CD14-positive monocyte (primary cell): Measurements from ENCODE around the gene SUN5. TPM values are rescaled to one million over a fixed set of nuclear protein-coding genes. Genes with fewer than 3 reads are reported as not detected.

Experiments used
- DNase-seq, 3 donors: peaks; one replicate each; pipeline ENCODE4 v3.0.0-alpha.2; 2011 to 2022
- H2AFZ ChIP-seq: 2 replicates; pipeline ENCODE4 v1.6.0; 2012; ENCODE audit warnings: mild to moderate bottlenecking, low read depth, low read length, inconsistent platforms; ENCODE audit not compliant: insufficient read depth, poor library complexity, severe bottlenecking
- H3K27ac ChIP-seq, 2 donors: 1 replicate in 1 of 2; 2 replicates in 1 of 2; pipeline ENCODE4 v1.5.1; 2012 to 2013; ENCODE audit warnings: low read length in 2 of 2, control low read depth in 1 of 2, inconsistent platforms in 1 of 2, low read depth in 1 of 2, mild to moderate bottlenecking in 1 of 2
- H3K27me3 ChIP-seq, 2 donors: one replicate each; pipeline versions ENCODE4 v1.6.0 to v1.6.1; 2011 to 2013; ENCODE audit warnings: low read length in 2 of 2; ENCODE audit not compliant: control insufficient read depth in 2 of 2, insufficient read depth in 2 of 2
- H3K36me3 ChIP-seq, 2 donors: replicated peaks in 1 of 2; 1 replicate in 1 of 2; 2 replicates in 1 of 2; pipeline versions ENCODE4 v1.5.1 to v1.6.1; 2012 to 2013; ENCODE audit warnings: low read length in 2 of 2, control low read depth in 1 of 2, inconsistent platforms in 1 of 2, mild to moderate bottlenecking in 1 of 2; ENCODE audit not compliant: insufficient read depth in 2 of 2, control insufficient read depth in 1 of 2
- H3K4me1 ChIP-seq, 2 donors: 1 replicate in 1 of 2; 2 replicates in 1 of 2; pipeline versions ENCODE4 v1.5.1 to v1.6.1; 2012 to 2013; ENCODE audit warnings: low read length in 2 of 2, control low read depth in 1 of 2, inconsistent platforms in 1 of 2, mild to moderate bottlenecking in 1 of 2, moderate library complexity in 1 of 2; ENCODE audit not compliant: insufficient read depth in 2 of 2, control insufficient read depth in 1 of 2
- H3K4me2 ChIP-seq: replicated peaks from 2 replicates; pipeline ENCODE3; 2012; ENCODE audit warnings: low read length, moderate library complexity, mild to moderate bottlenecking; ENCODE audit not compliant: poor library complexity, severe bottlenecking; ENCODE audit errors: extremely low read depth
- H3K4me3 ChIP-seq, 3 experiments: fragments of 200-600 bp in 1 of 3; sonication (generic) in 1 of 3; replicated peaks in 1 of 3; 1 replicate in 2 of 3; 2 replicates in 1 of 3; pipeline ENCODE4 v1.5.1; 2011 to 2013; ENCODE audit warnings: low read length in 3 of 3, mild to moderate bottlenecking in 3 of 3, control low read depth in 2 of 3, low read depth in 2 of 3, inconsistent platforms in 1 of 3, moderate library complexity in 1 of 3
- H3K79me2 ChIP-seq: 2 replicates; pipeline ENCODE4 v1.6.0; 2012; ENCODE audit warnings: mild to moderate bottlenecking, control low read depth, inconsistent platforms, low read length, moderate library complexity; ENCODE audit not compliant: insufficient read depth
- H3K9ac ChIP-seq: 2 replicates; pipeline ENCODE4 v1.6.0; 2017; ENCODE audit warnings: low read length, mild to moderate bottlenecking; ENCODE audit not compliant: insufficient read depth, poor library complexity, severe bottlenecking
- H3K9me3 ChIP-seq, 2 donors: replicated peaks in 1 of 2; 1 replicate in 1 of 2; 2 replicates in 1 of 2; pipeline versions ENCODE4 v1.5.1 to v1.6.1; 2012 to 2013; ENCODE audit warnings: low read length in 2 of 2, control low read depth in 1 of 2; ENCODE audit not compliant: control insufficient read depth in 1 of 2, insufficient read depth in 1 of 2
- H4K20me1 ChIP-seq: 2 replicates; pipeline ENCODE4 v1.6.0; 2012; ENCODE audit warnings: mild to moderate bottlenecking, low read length, control low read depth, moderate library complexity; ENCODE audit not compliant: insufficient read depth
- H3K27ac Mint-ChIP-seq, 7 donors: one replicate each; pipeline ENCODE4 v1.8.0; 2020; ENCODE audit warnings: mild to moderate bottlenecking in 7 of 7, mixed read lengths in 7 of 7, moderate library complexity in 6 of 7, inconsistent platforms in 2 of 7
- H3K27me3 Mint-ChIP-seq, 3 donors: one replicate each; pipeline ENCODE4 v1.8.0; 2021 to 2022; ENCODE audit warnings: low read depth in 3 of 3, mild to moderate bottlenecking in 3 of 3, mixed read lengths in 3 of 3, moderate library complexity in 3 of 3, inconsistent platforms in 1 of 3
- H3K36me3 Mint-ChIP-seq, 2 donors: one replicate each; pipeline ENCODE4 v1.8.0; 2020; ENCODE audit warnings: mixed read lengths in 2 of 2, inconsistent platforms in 1 of 2, mild to moderate bottlenecking in 1 of 2
- H3K4me1 Mint-ChIP-seq: one replicate; pipeline ENCODE4 v1.8.0; 2020; ENCODE audit warnings: mild to moderate bottlenecking, mixed read lengths
- H3K4me3 Mint-ChIP-seq, 2 donors: one replicate each; pipeline ENCODE4 v1.8.0; 2020; ENCODE audit warnings: mild to moderate bottlenecking in 2 of 2, mixed read lengths in 2 of 2, moderate library complexity in 1 of 2
- H3K9me3 Mint-ChIP-seq, 7 donors: one replicate each; pipeline ENCODE4 v1.8.0; 2020 to 2022; ENCODE audit warnings: mixed read lengths in 7 of 7, mild to moderate bottlenecking in 6 of 7, moderate library complexity in 6 of 7, inconsistent platforms in 2 of 7
- CTCF ChIP-seq: fragments of 200-600 bp; IDR thresholded peaks from one replicate; pipeline ENCODE4 v1.8.0; 2022; ENCODE audit warnings: antibody characterized with exemption, mild to moderate bottlenecking
- WGBS: methylation state at CpG from one replicate; pipeline ENCODE4 v1.1.5; 2013; ENCODE audit warnings: missing lambda C conversion rate; ENCODE audit not compliant: insufficient coverage; 5-methylcytosine and 5-hydroxymethylcytosine counted together
- intact Hi-C, 2 donors: fragments of 100-400 bp; cut with micrococcal nuclease; formaldehyde crosslinking; loops; one replicate each; pipeline versions ENCODE4 v1.15.0 to v1.15.1; 2023
- polyA plus RNA-seq, 3 donors: library from polyadenylated mRNA; depleted of rRNA in 1 of 3; unstranded in 2 of 3; stranded (reverse) in 1 of 3; fragments of 300-500 nt in 2 of 3; fragments of >200 nt in 1 of 3; fragmentation: Illumina TruSeq in 2 of 3; gene quantifications; 1 replicate in 2 of 3; 2 replicates in 1 of 3; pipeline ENCODE4 v1.2.3, GENCODE V29; 2012 to 2021

The SUN5 gene
- polyA plus RNA-seq, 3 donors, result not detected

- peaks cover 1 to 3% (median 3%) of the 10 kb centered on the region in 3 donors for H3K27me3 Mint-ChIP-seq
- peaks cover 0 to 2% (median 0%) of the 10 kb centered on the region in 7 donors for H3K9me3 Mint-ChIP-seq
- 61% methylated on average over 9 of the region's 15 CpGs for WGBS
- H3K36me3 Mint-ChIP-seq, result no peaks in the 10 kb centered on the region
- no peaks in the 10 kb centered on the region for H4K20me1 ChIP-seq
- no peak for TF ChIP-seq CTCF
- no peak overlapping the region for H2AFZ ChIP-seq
- no peaks in the 10 kb centered on the region for H3K4me1 ChIP-seq
- no peak overlapping the region for H3K27ac ChIP-seq
- H3K9me3 ChIP-seq, result no peaks in the 10 kb centered on the region
- intact Hi-C loops, result no loop called here
- H3K9ac ChIP-seq, result no peak overlapping the region
- H3K4me2 ChIP-seq, result no peak overlapping the region
- H3K4me1 Mint-ChIP-seq, result no peaks in the 10 kb centered on the region
- no peak overlapping the region for H3K4me3 ChIP-seq
- H3K27me3 ChIP-seq, result no peaks in the 10 kb centered on the region
- H3K79me2 ChIP-seq, result no peaks in the 10 kb centered on the region
- no peaks in the 10 kb centered on the region for H3K36me3 ChIP-seq
- peak overlapping the region in 1 of 7 donors; percentile 68 for H3K27ac Mint-ChIP-seq
- no peak for DNase-seq
- H3K4me3 Mint-ChIP-seq, result no peak overlapping the region
Measured at GRCh38 chr20:33015700-33016580, 11.7 kb upstream of the SUN5 start.

- H3K79me2 ChIP-seq, result no peaks in the 10 kb centered on the region
- H3K4me1 ChIP-seq, result no peaks in the 10 kb centered on the region
- TF ChIP-seq CTCF, result no peak
- H3K9me3 Mint-ChIP-seq, result peaks cover 0 to 2% (median 0%) of the 10 kb centered on the region in 7 donors
- no peaks in the 10 kb centered on the region for H3K9me3 ChIP-seq
- H3K4me2 ChIP-seq, result no peak overlapping the region
- 97% methylated on average over 7 of the region's 10 CpGs for WGBS
- no peak overlapping the region for H3K4me3 ChIP-seq
- peaks cover 1 to 3% (median 3%) of the 10 kb centered on the region in 3 donors for H3K27me3 Mint-ChIP-seq
- H3K4me1 Mint-ChIP-seq, result no peaks in the 10 kb centered on the region
- no peak overlapping the region for H2AFZ ChIP-seq
- H3K27me3 ChIP-seq, result no peaks in the 10 kb centered on the region
- H3K27ac ChIP-seq, result no peak overlapping the region
- H4K20me1 ChIP-seq, result no peaks in the 10 kb centered on the region
- no peak overlapping the region for H3K4me3 Mint-ChIP-seq
- no peak overlapping the region for H3K27ac Mint-ChIP-seq
- intact Hi-C loops, result no loop called here
- H3K36me3 ChIP-seq, result no peaks in the 10 kb centered on the region
- no peak overlapping the region for H3K9ac ChIP-seq
- DNase-seq, result no peak
- H3K36me3 Mint-ChIP-seq, result no peaks in the 10 kb centered on the region
Measured at GRCh38 chr20:33015114-33015484, 10.9 kb upstream of the SUN5 start.
